Stomach smooth muscle (tissue), 2 donors: ENCODE data around the gene NUFIP2.
"Not testable (repeated sequence)": the region's sequence is repeated elsewhere in the genome, so short reads cannot be mapped to it uniquely, and the experiment has no call there.

Experiments
- H3K27ac ChIP-seq: one replicate; pipeline ENCODE4 v1.7.0; 2013; ENCODE audit warnings: mild to moderate bottlenecking, low read length, inconsistent platforms
- H3K27me3 ChIP-seq, 2 donors: one replicate each; pipeline ENCODE4 v1.7.0; 2013; ENCODE audit warnings: low read length in 2 of 2; ENCODE audit not compliant: insufficient read depth in 2 of 2, control insufficient read depth in 1 of 2
- H3K36me3 ChIP-seq, 2 donors: one replicate each; pipeline ENCODE4 v1.7.0; 2013; ENCODE audit warnings: low read length in 2 of 2; ENCODE audit not compliant: control insufficient read depth in 2 of 2, insufficient read depth in 2 of 2
- H3K4me1 ChIP-seq: one replicate; pipeline ENCODE4 v1.7.0; 2013; ENCODE audit warnings: low read length; ENCODE audit not compliant: control insufficient read depth, insufficient read depth
- H3K4me3 ChIP-seq, 2 donors: one replicate each; pipeline ENCODE4 v1.7.0; 2013; ENCODE audit warnings: low read length in 2 of 2
- H3K9ac ChIP-seq, 2 donors: one replicate each; pipeline ENCODE4 v1.7.0; 2013; ENCODE audit warnings: low read length in 2 of 2, mild to moderate bottlenecking in 1 of 2
- H3K9me3 ChIP-seq, 2 donors: one replicate each; pipeline ENCODE4 v1.7.0; 2013; ENCODE audit warnings: low read length in 2 of 2; ENCODE audit not compliant: control insufficient read depth in 2 of 2
- donor health status: healthy.
- donor health status: Pancreatic carcinoma.

The NUFIP2 gene

GRCh38 chr17:29293890-29294579, at the start of gene NUFIP2:
TSS of gene NUFIP2 (minus strand) at chr17:29294148. CDS start at chr17:29294059, 89 bp downstream.
- Histone ChIP-seq H3K36me3 (no peaks in the 10 kb centered on the region), H3K27ac (peak within 1 kb of the TSS; percentile 95), H3K4me3 (peak within 1 kb of the TSS; percentile 96 to 100), H3K9ac (peak within 1 kb of the TSS; percentile 96 to 100), H3K27me3 (no peaks in the 10 kb centered on the region), H3K4me1 (peaks cover 9% of the 10 kb centered on the region), H3K9me3 (no peaks in the 10 kb centered on the region)

- Histone ChIP-seq H3K9me3 (no peaks in the 10 kb centered on the region), H3K9ac (no peak overlapping the region), H3K36me3 (no peaks in the 10 kb centered on the region), H3K4me1 (no peaks in the 10 kb centered on the region), H3K4me3 (no peak overlapping the region), H3K27me3 (no peaks in the 10 kb centered on the region), H3K27ac (no peak overlapping the region)
These were observed 48.3 kb upstream of the NUFIP2 start for GRCh38 chr17:29342158-29342765.

GRCh38 chr17:29341726-29342125, 47.8 kb upstream of the NUFIP2 start:
- H3K36me3 ChIP-seq = no peaks in the 10 kb centered on the region
- H3K9me3 ChIP-seq = no peaks in the 10 kb centered on the region
- H3K27ac ChIP-seq = no peak overlapping the region
- H3K4me3 ChIP-seq = no peak overlapping the region
- no peaks in the 10 kb centered on the region for H3K27me3 ChIP-seq
- H3K4me1 ChIP-seq = no peaks in the 10 kb centered on the region
- H3K9ac ChIP-seq = no peak overlapping the region

- H3K9me3 ChIP-seq, H3K27ac ChIP-seq, H3K36me3 ChIP-seq, H3K9ac ChIP-seq, H3K27me3 ChIP-seq, H3K4me3 ChIP-seq, H3K4me1 ChIP-seq: not testable (repeated sequence)
These were observed 45.1 kb upstream of the NUFIP2 start for GRCh38 chr17:29339016-29339415.

GRCh38 chr17:29331708-29332085, 37.7 kb upstream of the NUFIP2 start:
- Histone ChIP-seq H3K27ac (no peak overlapping the region), H3K4me1 (no peaks in the 10 kb centered on the region), H3K9ac (no peak overlapping the region), H3K9me3 (no peaks in the 10 kb centered on the region), H3K27me3 (no peaks in the 10 kb centered on the region), H3K4me3 (no peak overlapping the region), H3K36me3 (no peaks in the 10 kb centered on the region)

- no peak overlapping the region for H3K9ac ChIP-seq
- no peaks in the 10 kb centered on the region for H3K9me3 ChIP-seq
- H3K4me1 ChIP-seq = no peaks in the 10 kb centered on the region
- H3K27me3 ChIP-seq = no peaks in the 10 kb centered on the region
- H3K27ac ChIP-seq = no peak overlapping the region
- no peak overlapping the region for H3K4me3 ChIP-seq
- no peaks in the 10 kb centered on the region for H3K36me3 ChIP-seq
These were observed 37.2 kb upstream of the NUFIP2 start for GRCh38 chr17:29331075-29331707.

- no peaks in the 10 kb centered on the region for H3K4me1 ChIP-seq
- no peak overlapping the region for H3K9ac ChIP-seq
- H3K27me3 ChIP-seq = no peaks in the 10 kb centered on the region
- H3K4me3 ChIP-seq = no peak overlapping the region
- H3K27ac ChIP-seq = no peak overlapping the region
- no peaks in the 10 kb centered on the region for H3K36me3 ChIP-seq
- H3K9me3 ChIP-seq = no peaks in the 10 kb centered on the region
These were observed 33.5 kb upstream of the NUFIP2 start for GRCh38 chr17:29327412-29327811.

- Histone ChIP-seq H3K9ac (no peak overlapping the region), H3K4me3 (no peak overlapping the region), H3K4me1 (no peaks in the 10 kb centered on the region), H3K27me3 (no peaks in the 10 kb centered on the region), H3K27ac (no peak overlapping the region), H3K36me3 (no peaks in the 10 kb centered on the region), H3K9me3 (no peaks in the 10 kb centered on the region)
These were observed 32.3 kb upstream of the NUFIP2 start for GRCh38 chr17:29326023-29326813.

- Histone ChIP-seq H3K27me3 (no peaks in the 10 kb centered on the region), H3K4me3 (no peak overlapping the region), H3K36me3 (no peaks in the 10 kb centered on the region), H3K4me1 (no peaks in the 10 kb centered on the region), H3K9me3 (no peaks in the 10 kb centered on the region), H3K27ac (no peak overlapping the region), H3K9ac (no peak overlapping the region)
These were observed 28.4 kb upstream of the NUFIP2 start for GRCh38 chr17:29322363-29322762.

- Histone ChIP-seq H3K4me1 (no peaks in the 10 kb centered on the region), H3K9ac (no peak overlapping the region)
These were observed 9.4 kb upstream of the NUFIP2 start for GRCh38 chr17:29303386-29303785.

More at GRCh38 chr17:29303386-29303785, 9.4 kb upstream of the NUFIP2 start:
- Histone ChIP-seq H3K9me3 (no peaks in the 10 kb centered on the region), H3K27me3 (no peaks in the 10 kb centered on the region), H3K36me3 (no peaks in the 10 kb centered on the region), H3K27ac (no peak overlapping the region), H3K4me3 (no peak overlapping the region)
